HG03565 (cell line): Measurements from ENCODE around the gene MACF1.
"Not testable (repeated sequence)": the region's sequence is repeated elsewhere in the genome, so short reads cannot be mapped to it uniquely, and the experiment has no call there.

Experiments
- ATAC-seq: cut with Tn5 transposase; IDR thresholded peaks from one replicate; pipeline ENCODE4 v1.9.1; 2021; ENCODE audit warnings: mild to moderate bottlenecking, moderate library complexity; ENCODE audit not compliant: unreplicated experiment

The MACF1 gene

DNA sequence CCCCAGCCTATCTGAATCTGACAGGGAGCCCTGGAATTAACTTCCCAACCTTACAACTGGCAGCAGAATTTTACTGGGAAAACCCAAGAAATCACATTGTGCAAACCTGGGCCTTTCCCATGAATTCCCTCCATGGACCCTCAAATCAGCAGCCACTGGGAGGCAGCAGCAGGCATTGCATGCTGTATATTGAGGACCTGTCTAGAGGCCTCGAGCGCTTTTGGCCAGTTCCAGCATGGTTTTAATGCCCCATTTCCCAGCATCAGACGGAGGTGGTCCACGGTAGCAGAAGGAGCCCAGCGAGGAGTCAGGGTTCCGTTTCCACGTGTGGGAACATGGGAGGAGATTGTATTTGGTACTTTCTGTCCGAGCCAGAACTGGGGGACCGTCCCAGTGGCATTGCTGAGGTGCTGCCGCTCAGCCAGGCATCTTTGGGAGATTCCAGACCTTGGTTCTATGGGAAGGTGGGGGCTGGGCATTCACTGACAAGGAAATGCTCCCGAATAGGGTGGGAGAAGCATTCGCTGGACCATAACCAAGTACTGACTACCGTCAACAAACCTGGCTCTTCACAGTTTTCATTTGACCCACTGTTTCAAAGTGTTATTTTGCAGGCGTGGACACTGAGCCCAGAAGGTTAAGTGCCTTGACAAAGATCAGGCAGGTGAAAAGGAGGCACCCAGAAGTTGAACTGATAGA is 302.9 kb downstream of the MACF1 start:
- no peak for ATAC-seq

DNA sequence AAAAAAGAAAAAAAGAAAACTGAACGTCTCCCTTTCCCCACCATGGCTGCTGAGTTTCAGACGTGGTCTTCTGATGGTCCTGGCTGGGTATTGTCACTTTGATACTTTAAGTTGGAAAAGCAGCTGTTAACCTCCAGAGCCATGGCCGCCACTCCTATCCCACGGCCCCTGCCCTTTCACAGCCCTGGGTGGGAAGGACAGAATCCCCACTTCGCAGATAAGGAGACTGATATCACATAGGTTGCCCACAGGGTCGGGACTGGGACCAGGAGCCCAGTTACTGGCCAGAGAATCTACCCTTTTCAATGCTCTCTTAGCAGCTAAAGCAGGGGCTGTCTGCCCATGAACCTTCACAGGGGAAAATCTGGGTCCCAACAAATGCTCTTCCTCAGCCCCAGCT is 303.8 kb downstream of the MACF1 start:
- no peak for ATAC-seq

DNA sequence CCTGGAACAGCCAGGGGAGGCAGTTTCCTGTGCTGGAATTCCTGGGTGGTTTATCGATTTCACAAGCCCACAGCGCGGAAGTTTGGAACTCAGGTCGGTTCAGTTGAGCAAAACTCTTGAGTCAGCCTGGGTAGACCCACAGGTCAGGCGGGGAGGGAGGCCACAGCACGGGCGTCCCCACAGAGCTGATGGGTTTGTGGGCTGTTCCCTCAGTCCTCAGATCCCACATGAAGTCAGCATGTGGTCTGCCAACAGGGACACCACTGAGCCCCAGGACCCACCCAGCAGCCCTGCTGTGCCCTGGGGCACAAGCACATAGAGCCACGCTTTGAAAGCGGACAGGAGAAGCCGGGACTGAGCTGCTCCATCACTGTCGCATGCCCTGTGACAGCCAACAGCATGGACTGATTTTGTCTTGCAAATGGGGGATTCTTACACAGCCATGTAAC is 304.4 kb downstream of the MACF1 start:
- ATAC-seq: no peak

DNA sequence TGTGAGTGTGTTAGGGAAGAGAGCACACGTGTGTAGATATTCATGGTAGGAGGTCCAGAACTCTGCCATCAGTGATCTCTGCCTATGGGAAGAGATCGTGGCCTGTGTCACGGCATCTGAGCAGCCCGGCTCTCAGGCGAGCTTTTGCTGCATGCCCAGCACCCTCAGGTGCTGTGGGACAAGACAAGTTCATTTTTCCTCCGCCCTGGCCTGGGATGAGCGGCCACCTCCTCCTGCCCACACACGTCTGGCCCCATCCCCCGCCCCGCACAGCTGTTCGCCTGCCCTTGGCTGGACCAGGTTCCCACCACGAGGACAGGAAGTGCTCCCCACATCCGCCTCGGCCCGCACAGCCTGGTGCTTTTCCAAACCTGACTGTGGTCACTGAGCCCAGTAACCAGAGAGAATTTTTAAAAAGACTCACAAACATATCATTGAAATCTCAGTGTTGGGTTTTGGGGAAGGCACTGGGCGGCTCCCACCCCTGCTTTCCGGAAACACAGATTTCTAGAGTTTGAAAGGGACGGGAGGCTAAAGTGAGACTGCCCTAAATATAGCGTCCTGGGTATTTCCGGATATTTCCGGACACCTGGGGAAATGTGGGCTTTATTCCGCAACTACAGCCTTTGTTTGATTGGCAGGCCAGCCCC is 305.0 kb downstream of the MACF1 start:
- ATAC-seq: no peak

DNA sequence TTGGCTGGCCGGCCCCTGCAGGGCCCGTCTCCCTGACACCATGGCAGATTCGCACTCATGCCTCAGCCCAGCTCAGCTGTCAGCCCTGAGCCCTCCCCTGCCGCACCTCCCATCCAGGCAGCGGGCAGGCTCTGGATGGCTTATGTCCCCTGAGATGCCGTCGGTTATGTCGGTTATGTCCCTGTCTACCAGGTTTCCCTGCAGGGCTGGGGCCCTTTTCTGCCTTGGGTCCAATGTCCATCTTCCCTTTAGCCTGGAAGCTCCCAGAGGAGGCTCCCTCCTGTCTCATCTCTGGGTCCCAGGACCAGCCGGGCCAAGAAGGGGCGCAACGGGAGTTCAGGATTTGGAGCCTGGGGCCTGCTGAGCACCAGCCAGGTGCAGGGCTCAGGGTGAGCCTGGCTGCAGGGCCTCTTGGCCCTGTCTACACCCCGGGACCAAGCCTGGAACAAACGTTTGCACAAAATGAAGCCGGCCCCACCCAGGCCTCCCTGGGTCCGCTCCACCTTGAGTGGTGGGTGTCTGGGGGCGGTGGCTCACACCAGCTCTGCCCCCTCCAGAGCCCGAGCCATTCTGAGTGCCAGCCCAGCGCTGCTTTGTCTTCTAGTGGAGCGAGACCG is 306.2 kb downstream of the MACF1 start:
- not testable (repeated sequence) for ATAC-seq

DNA sequence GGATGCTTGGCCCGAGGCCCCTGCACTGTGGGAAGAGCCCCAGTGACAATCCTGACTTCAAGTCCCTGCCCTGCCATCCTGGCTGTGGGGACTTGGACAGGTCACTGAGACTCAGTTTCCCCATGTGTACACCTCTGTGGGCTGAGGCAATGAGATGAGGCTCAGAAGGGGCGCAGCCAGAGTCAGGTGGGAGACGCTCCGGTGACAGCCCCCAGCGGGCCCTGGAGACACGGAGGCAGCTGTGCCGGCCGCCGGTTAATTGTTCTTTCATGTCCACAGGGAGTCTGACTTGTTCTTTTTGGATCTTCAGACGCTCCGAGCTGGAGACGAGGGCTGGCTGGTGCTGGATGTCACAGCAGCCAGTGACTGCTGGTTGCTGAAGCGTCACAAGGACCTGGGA is 307.0 kb downstream of the MACF1 start:
- not testable (repeated sequence) for ATAC-seq

DNA sequence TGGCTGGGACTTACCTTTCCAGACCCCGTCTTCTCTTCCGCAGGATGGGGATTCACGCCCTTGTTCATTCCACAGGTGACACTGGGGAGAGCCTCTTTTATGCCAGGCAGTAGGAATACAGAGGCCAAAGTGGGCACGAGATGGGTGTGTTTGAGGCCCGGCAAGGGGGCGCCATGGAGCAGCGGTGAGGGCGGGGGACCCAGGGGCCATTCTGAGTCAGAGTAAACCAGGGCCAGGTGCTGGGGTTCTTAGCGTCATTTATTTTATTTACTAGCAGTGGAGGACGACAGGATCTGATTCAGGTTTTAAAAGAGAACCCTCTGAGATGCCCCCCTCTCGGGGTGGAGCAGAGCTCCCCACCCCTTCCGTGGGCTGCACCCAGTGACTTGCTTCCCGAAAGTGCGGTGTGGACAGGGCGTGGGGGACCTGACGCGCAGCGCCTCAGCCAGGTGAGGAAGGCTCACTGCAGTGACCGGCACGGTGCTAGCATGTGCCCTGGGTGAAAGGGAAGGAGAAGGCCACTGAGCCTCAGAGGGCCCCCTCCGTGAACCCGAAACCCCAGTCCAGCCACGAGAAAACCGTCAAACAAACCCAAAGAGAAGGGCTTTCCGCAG is 307.8 kb downstream of the MACF1 start:
- ATAC-seq: not testable (repeated sequence)

DNA sequence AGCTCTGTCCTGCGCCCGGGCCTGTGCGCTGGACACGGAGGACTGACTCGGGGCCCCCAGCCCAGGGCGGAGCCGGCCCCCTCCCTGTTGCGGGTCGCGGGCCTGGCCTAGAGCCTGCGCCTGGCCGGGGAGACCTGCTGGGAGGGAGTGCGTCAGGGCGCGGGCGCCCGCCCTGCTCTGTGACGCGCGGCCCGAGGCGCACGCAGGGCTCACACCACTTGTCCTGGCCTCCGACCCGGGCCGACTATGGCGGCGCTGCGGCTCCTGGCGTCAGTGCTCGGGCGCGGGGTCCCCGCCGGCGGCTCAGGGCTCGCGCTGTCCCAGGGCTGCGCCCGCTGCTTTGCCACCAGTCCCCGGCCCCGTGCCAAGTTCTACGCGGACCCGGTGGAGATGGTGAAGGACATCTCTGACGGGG is 310.2 kb downstream of the MACF1 start:
- ATAC-seq: not testable (repeated sequence)

DNA sequence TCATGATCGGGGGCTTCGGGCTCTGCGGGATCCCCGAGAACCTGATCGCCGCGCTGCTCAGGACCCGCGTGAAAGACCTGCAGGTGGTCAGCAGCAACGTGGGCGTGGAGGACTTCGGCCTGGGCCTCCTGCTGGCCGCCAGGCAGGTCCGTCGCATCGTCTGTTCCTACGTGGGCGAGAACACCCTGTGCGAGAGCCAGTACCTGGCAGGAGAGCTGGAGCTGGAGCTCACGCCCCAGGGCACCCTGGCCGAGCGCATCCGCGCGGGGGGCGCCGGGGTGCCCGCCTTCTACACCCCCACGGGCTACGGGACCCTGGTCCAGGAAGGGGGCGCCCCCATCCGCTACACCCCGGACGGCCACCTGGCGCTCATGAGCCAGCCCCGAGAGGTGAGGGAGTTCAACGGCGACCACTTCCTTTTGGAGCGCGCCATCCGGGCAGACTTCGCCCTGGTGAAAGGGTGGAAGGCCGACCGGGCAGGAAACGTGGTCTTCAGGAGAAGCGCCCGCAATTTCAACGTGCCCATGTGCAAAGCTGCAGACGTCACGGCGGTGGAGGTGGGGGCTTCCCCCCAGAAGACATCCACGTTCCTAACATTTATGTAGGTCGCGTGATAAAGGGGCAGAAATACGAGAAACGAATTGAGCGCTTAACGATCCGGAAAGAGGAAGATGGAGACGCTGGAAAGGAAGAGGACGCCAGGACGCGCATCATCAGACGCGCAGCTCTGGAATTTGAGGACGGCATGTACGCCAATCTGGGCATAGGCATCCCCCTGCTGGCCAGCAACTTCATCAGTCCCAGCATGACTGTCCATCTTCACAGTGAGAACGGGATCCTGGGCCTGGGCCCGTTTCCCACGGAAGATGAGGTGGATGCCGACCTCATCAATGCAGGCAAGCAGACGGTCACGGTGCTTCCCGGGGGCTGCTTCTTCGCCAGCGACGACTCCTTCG is 310.9 kb downstream of the MACF1 start:
- ATAC-seq: not testable (repeated sequence)

DNA sequence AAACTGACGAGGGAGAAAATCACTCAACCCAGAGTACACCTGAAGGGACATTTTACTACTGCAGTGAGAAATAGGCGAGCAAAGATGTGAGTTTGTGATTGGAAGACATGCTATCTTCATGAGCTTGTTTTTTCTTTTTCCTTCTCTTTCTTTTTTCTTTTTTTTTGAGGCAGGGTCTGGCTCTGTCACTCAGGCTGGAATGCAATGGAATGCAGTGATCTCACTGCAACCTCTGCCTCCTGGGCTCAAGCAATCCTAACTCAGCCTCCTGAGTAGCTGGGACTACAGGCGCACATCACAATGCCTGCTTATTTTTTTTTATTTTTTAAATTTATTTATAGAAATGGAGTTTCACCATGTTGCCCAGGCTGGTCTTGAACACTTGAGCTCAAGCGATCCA is 312.3 kb downstream of the MACF1 start:
- ATAC-seq: not testable (repeated sequence)

DNA sequence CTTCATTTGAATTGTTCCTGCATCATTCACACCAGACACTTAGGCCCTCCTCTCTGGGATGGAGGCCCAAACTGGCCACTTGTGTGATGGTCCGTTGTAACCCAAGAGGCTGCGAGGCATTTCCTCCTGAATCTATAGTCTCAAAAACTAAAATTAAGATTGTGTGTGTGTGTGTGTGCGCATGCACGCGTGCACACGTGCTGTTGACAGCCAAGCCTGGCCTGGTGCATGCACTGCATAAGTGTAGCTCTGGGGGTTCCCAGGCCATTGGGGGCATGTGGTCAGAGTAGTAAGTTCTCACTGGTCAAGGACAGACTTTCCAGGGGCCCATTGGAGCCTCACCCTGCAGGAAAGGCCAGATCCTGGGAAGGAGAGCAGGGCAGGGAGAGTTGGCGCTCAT is 313.4 kb downstream of the MACF1 start:
- ATAC-seq: not testable (repeated sequence)

DNA sequence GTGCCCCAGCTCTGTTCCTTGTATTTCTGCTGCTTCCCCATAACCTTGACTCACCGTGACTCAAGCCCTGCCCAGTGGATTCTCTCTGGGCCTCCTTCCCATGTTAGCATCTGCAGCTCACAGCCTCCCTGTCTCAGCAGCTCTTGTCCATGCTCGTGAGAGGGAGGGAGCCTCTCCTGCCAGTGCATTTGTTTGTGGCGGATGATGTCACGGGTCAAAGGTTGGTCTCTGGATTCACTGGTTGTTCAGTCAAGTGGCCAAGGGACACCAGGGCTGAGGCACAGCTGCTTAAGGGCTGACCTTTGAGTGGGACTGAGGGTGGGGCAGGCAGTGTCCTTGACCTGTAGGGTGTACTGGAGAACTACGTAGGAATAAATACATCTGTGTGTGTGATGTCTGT is 314.9 kb downstream of the MACF1 start:
- not testable (repeated sequence) for ATAC-seq

DNA sequence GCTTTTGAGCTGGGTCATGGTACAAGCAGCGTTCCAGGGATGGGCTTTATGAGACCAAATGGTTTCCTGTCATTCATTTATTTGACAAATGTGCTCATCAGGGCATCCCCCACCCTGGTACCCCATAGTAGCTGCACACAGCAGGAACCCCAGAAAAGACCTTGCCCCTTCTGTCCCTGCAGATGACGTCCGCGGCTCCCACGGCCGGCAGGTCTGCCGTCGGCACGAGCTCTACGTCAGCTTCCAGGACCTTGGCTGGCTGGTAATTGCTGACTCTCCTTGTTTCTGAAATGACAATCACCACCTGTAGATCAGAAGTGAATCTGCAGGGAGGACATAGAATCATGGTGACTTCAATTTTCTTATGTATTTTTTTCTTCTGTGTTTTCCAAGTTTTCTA is 317.7 kb downstream of the MACF1 start:
- ATAC-seq: not testable (repeated sequence)

DNA sequence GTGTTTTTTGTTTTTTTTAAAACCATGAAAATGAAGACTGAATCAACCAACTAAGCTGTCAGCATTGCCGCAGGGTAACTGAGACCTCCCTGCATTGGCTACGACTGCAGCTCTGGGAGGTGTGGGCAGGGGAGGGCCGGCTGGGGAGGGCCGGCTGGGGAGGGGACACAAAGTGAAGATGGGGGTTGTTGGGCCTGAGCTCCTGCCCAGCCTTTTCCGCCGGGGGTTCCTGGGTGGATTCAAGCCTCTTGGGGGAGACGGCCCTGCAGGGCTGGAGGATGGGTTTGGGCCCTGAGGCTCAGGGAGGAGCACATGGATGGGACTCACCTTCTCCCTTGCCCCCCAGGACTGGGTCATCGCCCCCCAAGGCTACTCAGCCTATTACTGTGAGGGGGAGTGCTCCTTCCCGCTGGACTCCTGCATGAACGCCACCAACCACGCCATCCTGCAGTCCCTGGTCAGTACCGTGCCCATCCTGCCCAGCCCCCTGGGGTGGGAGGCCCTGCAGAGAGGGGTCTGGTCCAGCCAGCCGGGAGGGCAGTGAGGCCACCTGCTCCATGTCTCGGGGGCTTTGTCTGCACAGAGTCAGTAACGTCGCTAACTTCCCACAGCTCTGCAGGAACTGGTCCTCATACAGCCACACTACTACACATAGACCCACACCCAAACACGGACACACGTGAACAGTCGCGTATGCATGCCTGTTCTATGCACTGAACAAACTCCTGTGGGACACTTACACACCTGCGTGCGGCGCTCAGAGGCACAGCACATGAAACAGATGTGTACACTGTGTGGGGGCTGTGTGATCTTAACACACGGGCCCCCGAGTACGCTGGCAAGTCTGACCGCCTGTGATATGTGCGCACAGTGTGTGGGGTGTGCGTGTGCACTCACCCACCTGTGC is 318.4 kb downstream of the MACF1 start:
- no peak for ATAC-seq

DNA sequence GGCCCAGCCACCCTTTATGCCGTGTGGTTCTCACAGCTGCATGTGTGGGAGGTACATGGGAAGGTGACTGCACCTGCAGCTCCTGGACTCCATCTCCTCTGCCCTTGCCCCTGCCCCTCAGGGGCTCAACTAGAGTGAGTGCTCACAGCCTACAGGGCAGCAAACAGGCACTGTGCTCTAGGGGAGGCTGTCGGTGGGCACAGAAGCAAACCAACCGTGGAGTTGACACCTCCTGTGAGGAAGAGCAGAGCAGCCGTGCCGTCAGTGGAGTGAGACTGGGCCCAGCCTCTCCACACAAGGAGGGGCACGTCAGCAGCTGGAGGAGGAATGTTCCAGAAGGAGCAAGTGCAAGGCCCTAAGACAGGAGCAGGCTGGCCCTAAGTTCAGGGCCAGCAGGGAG is 319.7 kb downstream of the MACF1 start:
- no peak for ATAC-seq

DNA sequence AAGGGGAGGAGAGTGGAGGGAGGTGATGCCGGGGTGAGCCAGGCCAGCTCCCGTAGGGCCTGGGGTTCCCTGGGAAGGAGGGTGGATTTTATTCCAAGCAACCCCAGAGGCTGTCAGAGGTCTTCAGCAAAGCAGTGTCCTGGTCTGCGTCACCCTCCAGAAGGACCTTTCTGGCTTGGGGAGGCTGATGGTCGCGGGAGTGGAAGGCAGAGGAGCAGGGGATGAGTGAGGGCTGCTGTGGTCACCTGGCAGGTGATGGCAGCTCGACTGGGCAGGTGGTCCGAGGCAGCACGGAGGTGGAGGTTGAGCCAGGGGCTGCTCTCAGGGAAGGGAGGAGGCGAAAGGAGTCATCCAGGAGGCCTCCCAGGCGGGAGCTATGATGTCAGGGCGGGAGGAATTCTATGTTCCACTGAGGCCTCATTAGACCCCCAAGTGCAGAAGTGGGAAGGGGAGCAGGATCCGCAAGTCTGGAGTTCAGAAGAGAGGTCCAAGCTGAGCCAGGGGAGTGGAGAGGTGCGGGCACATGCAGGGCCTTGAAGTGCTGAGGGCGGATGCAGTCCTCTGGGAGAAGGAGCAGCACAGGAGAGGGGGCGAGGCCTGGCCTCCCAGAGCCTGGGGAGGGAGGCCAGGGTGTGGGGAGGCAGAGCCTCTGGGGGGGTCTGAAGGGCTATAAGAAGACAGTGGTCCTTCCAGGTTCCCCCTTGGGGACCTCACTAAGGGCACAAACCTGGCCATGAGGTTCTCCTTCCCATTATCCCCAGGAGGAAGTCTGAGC is 320.3 kb downstream of the MACF1 start:
- no peak for ATAC-seq

DNA sequence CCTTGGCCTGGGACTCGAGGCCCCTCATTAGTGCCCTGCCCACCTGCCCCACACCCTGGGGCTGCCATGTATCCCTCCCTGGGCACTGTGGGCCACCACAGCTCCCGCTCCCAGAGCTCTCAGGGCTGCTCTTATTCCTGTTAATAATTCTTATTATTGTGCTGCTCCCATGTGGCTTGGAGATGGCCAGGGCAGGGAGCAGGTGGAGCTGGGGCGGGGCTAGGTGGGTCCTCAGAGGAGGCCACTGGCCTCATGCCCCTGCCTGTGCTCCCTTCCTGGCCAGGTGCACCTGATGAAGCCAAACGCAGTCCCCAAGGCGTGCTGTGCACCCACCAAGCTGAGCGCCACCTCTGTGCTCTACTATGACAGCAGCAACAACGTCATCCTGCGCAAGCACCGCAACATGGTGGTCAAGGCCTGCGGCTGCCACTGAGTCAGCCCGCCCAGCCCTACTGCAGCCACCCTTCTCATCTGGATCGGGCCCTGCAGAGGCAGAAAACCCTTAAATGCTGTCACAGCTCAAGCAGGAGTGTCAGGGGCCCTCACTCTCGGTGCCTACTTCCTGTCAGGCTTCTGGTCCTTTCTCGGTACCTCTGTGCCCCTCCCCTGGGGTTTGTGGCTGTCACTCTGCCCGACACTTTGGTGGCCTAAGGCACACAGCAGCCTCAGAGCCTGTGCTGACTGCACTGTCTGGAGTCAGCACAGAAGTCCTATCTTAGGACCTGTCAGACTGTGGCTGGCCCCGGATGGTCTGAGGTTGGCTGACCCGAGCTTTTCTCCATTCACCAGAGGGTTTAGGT is 321.1 kb downstream of the MACF1 start:
- ATAC-seq: peak; percentile 87
